Esophagus (tissue), 2 donors: ENCODE results near the gene PUS10. TPM values are rescaled to one million over a fixed set of nuclear protein-coding genes. Genes with fewer than 3 reads are reported as not detected.

Source experiments
- H3K27ac ChIP-seq, 2 donors: one replicate each; pipeline ENCODE4 v1.5.1; 2013; ENCODE audit warnings: low read depth in 2 of 2, mild to moderate bottlenecking in 2 of 2, inconsistent platforms in 1 of 2, low read length in 1 of 2, moderate library complexity in 1 of 2
- H3K27me3 ChIP-seq, 2 donors: one replicate each; pipeline ENCODE4 v1.6.1; 2013; ENCODE audit warnings: low read length in 2 of 2, control low read depth in 1 of 2, mild to moderate bottlenecking in 1 of 2; ENCODE audit not compliant: insufficient read depth in 2 of 2, control insufficient read depth in 1 of 2
- H3K36me3 ChIP-seq, 2 donors: one replicate each; pipeline ENCODE4 v1.6.1; 2013; ENCODE audit warnings: low read length in 1 of 2; ENCODE audit not compliant: control insufficient read depth in 2 of 2, insufficient read depth in 2 of 2
- H3K4me1 ChIP-seq, 2 donors: one replicate each; pipeline ENCODE4 v1.6.1; 2013; ENCODE audit warnings: low read length in 1 of 2; ENCODE audit not compliant: control insufficient read depth in 2 of 2, insufficient read depth in 2 of 2
- H3K4me3 ChIP-seq, 2 donors: one replicate each; pipeline ENCODE4 v1.5.1; 2013; ENCODE audit warnings: low read length in 2 of 2, mild to moderate bottlenecking in 2 of 2, low read depth in 1 of 2, moderate library complexity in 1 of 2
- H3K9me3 ChIP-seq, 2 donors: one replicate each; pipeline ENCODE4 v1.6.1; 2013; ENCODE audit warnings: mild to moderate bottlenecking in 2 of 2, low read depth in 1 of 2, low read length in 1 of 2, moderate library complexity in 1 of 2; ENCODE audit not compliant: control insufficient read depth in 2 of 2, insufficient read depth in 1 of 2
- WGBS, 2 donors: extraction: QIAGEN DNeasy Blood & Tissue Kit; methylation state at CpG; one replicate each; pipeline ENCODE4 v1.1.7; 2013; 5-methylcytosine and 5-hydroxymethylcytosine counted together
- polyA plus RNA-seq, 2 donors: library from polyadenylated mRNA; stranded (reverse); fragments of 200-250 nt; gene quantifications; one replicate each; pipeline ENCODE4 v1.2.3, GENCODE V29; 2013
- donor health status: healthy with polysubstance abuse.
- donor health status: Bipolar disorder and iron deficiency.

The PUS10 gene
- polyA plus RNA-seq, 2 donors, result 1.7 to 2.2 TPM

DNA sequence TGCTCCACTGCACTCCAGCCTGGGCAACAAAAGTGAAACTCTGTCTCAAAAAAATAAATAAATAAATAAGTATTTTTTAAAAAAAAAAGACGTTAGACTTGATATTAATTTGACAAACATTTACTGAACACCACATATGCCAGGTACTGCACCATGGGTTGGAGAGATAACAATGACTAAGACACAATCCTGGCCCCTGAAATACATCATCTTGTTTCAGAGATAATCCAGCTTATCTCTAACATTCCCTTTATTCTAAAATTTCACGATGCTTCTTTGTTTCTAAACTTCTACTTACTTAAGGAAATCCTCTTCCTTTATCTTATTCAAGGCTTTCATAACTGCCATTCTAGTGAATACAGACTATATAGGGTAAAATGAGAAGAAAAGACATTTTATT lies 55.5 kb downstream of the PUS10 start:
- WGBS, 2 donors, result 60 to 77% methylated on average over 2 of the region's 2 CpGs
- Histone ChIP-seq H3K4me1 (peaks cover under 1 to 5% of the 10 kb centered on the region in 2 donors), H3K27me3 (no peaks in the 10 kb centered on the region), H3K4me3 (no peak overlapping the region), H3K36me3 (peaks cover 0 to 4% of the 10 kb centered on the region in 2 donors), H3K9me3 (no peaks in the 10 kb centered on the region), H3K27ac (no peak overlapping the region)

DNA sequence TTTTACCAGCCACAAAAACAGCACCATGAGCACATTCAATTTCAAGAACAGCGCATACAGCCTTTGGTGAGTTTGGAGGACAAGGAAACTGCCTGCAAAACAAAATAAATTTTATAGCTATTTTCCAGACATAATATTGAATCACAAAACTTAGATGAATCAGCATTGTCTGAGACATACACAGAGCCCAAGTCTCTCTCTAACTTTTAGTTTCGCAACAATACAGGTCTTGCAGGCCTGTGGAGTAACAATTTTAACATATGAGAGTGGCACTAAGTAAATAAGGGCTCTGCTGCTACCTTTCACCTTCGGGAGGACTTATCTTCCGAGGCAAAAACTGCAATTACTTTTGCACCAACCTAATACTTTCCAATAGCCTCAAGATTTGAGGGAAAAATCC lies 56.6 kb downstream of the PUS10 start:
- Histone ChIP-seq H3K36me3 (peaks cover 0 to 8% of the 10 kb centered on the region in 2 donors), H3K9me3 (no peaks in the 10 kb centered on the region), H3K27ac (peak overlapping the region in 1 of 2 donors; percentile 77), H3K27me3 (no peaks in the 10 kb centered on the region), H3K4me1 (peaks cover 2 to 11% of the 10 kb centered on the region in 2 donors), H3K4me3 (no peak overlapping the region)
- 71 to 73% methylated on average over 4 of the region's 4 CpGs for WGBS, 2 donors

DNA sequence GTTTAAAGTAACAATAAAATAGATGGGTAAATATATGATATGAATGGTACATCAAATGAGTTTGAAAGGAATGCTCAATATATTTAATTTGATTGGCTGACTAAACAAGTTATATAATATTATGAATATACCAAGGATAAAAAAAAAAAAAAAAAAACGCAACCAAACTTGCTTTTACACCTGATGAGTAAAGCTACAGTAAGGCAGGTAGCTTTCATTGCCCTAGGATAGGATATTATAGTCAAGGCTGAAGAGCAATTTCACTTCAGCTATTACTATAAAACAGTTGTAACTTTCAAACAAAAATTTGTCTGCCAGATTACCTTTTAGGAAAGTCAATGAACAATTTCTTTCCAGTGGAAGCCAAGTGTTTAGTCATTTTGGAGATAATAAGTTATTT lies 57.3 kb downstream of the PUS10 start:
- Histone ChIP-seq H3K9me3 (no peaks in the 10 kb centered on the region), H3K27me3 (no peaks in the 10 kb centered on the region), H3K4me1 (peaks cover 2 to 11% of the 10 kb centered on the region in 2 donors), H3K27ac (no peak overlapping the region), H3K4me3 (no peak overlapping the region), H3K36me3 (peaks cover 0 to 8% of the 10 kb centered on the region in 2 donors)
- 53 to 72% methylated on average over 1 of the region's 1 CpG for WGBS, 2 donors

DNA sequence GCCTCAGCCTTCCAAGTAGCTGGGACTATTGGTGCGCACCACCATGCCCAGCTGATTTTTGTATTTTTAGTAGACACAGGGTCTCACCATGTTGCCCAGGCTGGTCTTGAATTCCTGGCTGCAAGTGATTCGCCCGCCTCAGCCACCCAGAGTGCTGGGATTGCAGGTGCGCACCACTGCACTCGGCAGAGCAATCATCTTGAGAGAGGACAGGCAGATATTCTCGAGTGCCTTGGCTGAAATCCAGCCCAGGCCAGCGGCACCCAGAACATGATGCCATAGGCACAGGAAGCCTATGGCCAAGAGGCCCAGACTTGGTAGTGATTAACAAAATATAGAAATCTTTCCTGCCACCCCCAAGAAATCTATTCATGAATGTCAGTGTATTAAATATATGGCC lies 58.6 kb downstream of the PUS10 start:
- Histone ChIP-seq H3K27ac (peak overlapping the region; percentile 80 to 90), H3K9me3 (no peaks in the 10 kb centered on the region), H3K36me3 (peaks cover 0 to 8% of the 10 kb centered on the region in 2 donors), H3K4me1 (peaks cover 2 to 11% of the 10 kb centered on the region in 2 donors), H3K27me3 (no peaks in the 10 kb centered on the region), H3K4me3 (no peak overlapping the region)
- WGBS, 2 donors, result 87 to 91% methylated on average over 7 of the region's 7 CpGs

DNA sequence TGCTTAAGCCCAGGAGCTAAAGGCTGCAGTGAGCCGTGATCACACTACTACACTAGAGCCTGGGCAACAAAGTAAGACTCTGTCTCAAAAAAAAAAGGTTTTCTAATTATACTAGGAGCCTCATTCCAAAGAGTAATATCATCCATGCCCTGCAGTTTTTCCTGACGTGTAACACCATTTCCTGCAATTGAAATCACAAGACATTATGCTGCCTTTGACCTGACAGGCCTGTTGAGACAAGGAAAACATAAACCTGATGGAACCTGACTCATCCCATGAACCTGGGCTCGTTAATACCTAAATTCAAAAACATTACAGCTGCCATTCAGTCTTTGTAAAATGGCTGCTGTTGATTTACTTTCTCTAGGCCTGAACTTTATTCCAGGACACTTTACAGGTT lies 59.3 kb downstream of the PUS10 start:
- H3K27ac ChIP-seq, result peak overlapping the region; percentile 90 to 93
- 41 to 67% methylated on average over 3 of the region's 3 CpGs for WGBS, 2 donors
- peaks cover 0 to 8% of the 10 kb centered on the region in 2 donors for H3K36me3 ChIP-seq
- H3K4me3 ChIP-seq, result no peak overlapping the region
- no peaks in the 10 kb centered on the region for H3K9me3 ChIP-seq
- no peaks in the 10 kb centered on the region for H3K27me3 ChIP-seq
- H3K4me1 ChIP-seq, result peaks cover 2 to 11% of the 10 kb centered on the region in 2 donors

DNA sequence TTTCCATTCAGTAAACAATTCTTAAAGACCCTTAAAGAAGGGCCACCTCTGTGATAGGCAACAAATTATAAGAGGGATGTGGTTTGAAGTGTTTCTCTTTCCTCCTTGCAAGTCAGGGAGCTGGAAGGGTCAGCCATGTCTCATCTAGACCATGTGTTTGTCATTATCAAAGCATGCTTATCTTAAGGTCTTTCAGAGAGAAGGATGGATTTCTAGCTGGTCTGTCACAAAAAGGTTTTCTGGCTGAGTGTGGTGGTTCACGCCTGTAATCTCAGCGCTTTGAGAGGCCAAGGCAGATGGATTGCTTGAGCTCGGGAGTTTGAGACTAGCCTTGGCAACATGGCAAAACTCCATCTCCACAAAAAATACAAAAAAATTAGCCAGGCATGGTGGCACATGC lies 59.7 kb downstream of the PUS10 start:
- Histone ChIP-seq H3K36me3 (peaks cover 0 to 8% of the 10 kb centered on the region in 2 donors), H3K4me3 (no peak overlapping the region), H3K27ac (peak overlapping the region; percentile 69 to 93), H3K4me1 (peaks cover 2 to 11% of the 10 kb centered on the region in 2 donors), H3K27me3 (no peaks in the 10 kb centered on the region), H3K9me3 (no peaks in the 10 kb centered on the region)
- WGBS, 2 donors, result 74 to 81% methylated on average over 3 of the region's 3 CpGs

DNA sequence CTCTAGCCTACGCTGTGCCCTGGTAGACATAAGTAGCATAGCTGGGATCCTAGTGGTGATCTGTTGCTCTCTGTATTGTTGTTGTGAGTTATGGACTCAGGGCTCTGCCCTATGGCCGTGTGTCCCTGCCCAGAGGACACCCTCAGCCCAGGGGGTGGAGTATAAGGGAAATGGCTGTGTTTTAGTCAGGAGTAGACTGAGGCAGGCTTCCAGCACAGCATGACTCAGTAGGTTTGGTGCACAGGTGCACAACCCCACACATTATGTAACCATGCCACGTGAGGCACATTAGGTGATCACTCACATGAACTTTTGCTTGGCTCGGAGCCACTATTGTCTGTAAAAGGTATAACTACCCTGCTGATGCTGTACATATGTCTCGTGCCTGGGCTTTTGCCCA lies 60.4 kb downstream of the PUS10 start:
- WGBS, 2 donors, result 55 to 68% methylated on average over 5 of the region's 5 CpGs
- Histone ChIP-seq H3K27ac (peak overlapping the region; percentile 69 to 91), H3K27me3 (no peaks in the 10 kb centered on the region), H3K4me1 (peaks cover 2 to 11% of the 10 kb centered on the region in 2 donors), H3K9me3 (no peaks in the 10 kb centered on the region), H3K36me3 (peaks cover 0 to 8% of the 10 kb centered on the region in 2 donors), H3K4me3 (no peak overlapping the region)

DNA sequence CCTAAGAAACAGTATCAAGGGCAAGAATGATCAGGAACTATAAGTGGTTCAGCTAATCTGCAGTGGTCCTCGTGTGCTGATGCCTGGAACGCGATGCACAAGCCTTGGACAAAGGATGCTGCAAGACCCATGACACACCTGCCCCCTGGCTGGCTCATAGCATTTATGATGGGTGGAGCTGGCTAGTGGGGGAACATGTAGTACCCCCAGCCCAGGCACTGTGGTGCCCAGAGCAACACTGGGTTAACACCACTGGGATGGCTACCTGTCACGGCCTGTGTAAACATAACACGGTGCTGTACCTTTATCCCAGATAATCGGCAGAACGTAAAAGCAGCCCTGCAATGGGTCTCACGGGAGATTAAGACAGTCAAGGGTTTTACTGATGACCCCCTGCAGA lies 60.8 kb downstream of the PUS10 start:
- Histone ChIP-seq H3K9me3 (no peaks in the 10 kb centered on the region), H3K4me1 (peaks cover 2 to 11% of the 10 kb centered on the region in 2 donors), H3K27ac (peak overlapping the region; percentile 55 to 91), H3K27me3 (no peaks in the 10 kb centered on the region), H3K4me3 (no peak overlapping the region), H3K36me3 (peaks cover 0 to 8% of the 10 kb centered on the region in 2 donors)
- 82 to 85% methylated on average over 8 of the region's 8 CpGs for WGBS, 2 donors

DNA sequence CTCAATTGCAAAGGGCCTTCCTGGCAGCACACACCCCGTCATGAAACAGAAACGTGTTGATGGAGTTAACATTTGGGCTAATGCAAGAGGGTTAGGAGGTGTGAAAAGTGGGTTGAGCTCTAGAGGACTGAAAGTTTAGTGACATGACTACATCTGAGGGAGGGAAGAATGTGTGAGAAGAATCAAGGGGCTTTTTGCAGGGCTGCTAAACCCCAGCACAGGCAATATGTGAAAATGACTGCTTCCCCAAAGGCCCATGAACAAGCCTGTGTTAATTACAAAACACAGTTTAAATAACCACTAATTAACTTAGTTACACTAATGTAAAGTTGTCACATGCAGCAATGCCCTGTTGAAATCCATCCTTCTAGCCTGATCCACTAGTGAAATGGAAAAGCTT lies 63.9 kb downstream of the PUS10 start:
- 52 to 61% methylated on average over 2 of the region's 2 CpGs for WGBS, 2 donors
- Histone ChIP-seq H3K9me3 (no peaks in the 10 kb centered on the region), H3K36me3 (peaks cover 0 to 8% of the 10 kb centered on the region in 2 donors), H3K27me3 (no peaks in the 10 kb centered on the region), H3K27ac (no peak overlapping the region), H3K4me3 (no peak overlapping the region), H3K4me1 (peaks cover 2 to 10% of the 10 kb centered on the region in 2 donors)

DNA sequence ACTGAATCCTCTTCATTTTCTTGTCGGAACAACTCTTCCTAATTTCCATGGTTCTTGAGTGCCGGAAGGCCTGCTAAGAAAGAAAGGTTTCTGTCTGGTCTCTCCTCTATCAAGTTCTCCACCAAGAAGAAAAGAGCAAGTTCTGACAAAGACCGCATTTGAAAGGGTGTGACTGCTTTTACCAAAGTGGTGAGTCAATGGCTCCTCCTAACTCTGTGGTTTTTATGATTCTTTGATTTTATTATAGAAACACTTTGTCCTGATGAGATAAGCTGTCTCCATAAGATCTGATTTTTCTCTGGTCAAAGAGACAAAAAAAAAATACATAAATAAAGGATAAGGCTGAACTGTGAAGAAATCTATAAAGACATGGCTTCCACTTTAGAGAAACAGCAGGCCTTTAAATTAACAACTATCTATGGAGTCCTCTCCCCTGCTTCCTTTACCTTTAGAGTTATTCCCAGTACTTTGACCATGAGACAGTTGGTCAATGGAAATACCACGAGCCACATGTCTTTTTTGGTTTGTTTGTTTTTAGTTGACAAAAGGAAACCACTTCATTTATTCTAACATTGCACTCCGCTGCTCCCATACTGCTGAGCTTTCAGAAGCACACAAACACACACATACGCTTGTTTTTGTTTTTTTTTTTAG lies 69.0 kb downstream of the PUS10 start:
- 59 to 72% methylated on average over 6 of the region's 6 CpGs for WGBS, 2 donors
- Histone ChIP-seq H3K36me3 (no peaks in the 10 kb centered on the region), H3K9me3 (no peaks in the 10 kb centered on the region), H3K27me3 (no peaks in the 10 kb centered on the region), H3K4me3 (no peak overlapping the region), H3K27ac (peak overlapping the region in 1 of 2 donors; percentile 85), H3K4me1 (peaks cover 0 to 9% of the 10 kb centered on the region in 2 donors)
